Measurements from ENCODE around the gene WDR11.

The WDR11 gene, protein sequence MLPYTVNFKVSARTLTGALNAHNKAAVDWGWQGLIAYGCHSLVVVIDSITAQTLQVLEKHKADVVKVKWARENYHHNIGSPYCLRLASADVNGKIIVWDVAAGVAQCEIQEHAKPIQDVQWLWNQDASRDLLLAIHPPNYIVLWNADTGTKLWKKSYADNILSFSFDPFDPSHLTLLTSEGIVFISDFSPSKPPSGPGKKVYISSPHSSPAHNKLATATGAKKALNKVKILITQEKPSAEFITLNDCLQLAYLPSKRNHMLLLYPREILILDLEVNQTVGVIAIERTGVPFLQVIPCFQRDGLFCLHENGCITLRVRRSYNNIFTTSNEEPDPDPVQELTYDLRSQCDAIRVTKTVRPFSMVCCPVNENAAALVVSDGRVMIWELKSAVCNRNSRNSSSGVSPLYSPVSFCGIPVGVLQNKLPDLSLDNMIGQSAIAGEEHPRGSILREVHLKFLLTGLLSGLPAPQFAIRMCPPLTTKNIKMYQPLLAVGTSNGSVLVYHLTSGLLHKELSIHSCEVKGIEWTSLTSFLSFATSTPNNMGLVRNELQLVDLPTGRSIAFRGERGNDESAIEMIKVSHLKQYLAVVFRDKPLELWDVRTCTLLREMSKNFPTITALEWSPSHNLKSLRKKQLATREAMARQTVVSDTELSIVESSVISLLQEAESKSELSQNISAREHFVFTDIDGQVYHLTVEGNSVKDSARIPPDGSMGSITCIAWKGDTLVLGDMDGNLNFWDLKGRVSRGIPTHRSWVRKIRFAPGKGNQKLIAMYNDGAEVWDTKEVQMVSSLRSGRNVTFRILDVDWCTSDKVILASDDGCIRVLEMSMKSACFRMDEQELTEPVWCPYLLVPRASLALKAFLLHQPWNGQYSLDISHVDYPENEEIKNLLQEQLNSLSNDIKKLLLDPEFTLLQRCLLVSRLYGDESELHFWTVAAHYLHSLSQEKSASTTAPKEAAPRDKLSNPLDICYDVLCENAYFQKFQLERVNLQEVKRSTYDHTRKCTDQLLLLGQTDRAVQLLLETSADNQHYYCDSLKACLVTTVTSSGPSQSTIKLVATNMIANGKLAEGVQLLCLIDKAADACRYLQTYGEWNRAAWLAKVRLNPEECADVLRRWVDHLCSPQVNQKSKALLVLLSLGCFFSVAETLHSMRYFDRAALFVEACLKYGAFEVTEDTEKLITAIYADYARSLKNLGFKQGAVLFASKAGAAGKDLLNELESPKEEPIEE

DNA sequence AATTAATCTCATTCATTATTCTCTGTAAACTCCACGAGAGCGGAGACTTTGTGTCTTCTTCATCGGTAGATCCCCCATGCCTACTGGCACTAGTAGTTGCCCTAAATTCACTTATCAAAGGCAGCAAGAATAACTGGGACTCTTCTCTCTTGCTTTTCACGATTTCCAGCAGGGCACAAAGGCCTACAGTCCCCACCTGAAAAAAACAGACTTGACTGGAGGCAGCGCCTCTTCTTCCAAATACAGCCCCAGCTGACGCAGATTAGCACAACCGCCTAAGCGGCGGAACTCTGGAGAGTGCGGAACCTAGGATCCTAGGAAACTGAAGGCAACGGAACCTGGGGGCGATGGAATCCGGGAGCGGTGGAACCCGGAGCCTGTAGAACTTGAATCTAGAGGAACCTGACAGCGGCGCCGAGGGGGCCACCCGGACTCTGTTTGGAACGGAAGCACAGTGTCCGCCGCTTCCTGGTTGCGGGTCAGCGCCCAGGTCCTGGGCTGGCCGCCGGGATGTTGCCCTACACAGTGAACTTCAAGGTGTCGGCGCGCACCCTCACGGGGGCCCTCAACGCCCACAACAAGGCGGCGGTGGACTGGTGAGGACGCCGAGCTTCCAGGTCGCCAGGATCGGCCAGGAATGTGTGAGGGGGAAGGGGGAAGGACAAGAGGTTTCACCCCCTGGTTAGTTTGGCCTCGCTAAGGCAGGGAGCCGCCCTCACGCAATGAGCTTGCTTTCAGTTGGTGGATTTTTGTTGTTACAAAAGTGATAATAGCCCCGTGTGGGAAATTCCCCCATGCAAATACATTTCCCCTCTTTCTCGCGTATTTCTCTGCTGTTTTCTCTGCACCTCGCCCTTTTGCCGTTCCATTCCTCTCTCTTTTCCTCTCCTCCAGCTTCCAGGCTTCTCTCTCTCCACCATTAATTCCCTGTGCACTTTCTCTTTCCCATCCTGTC, at the start of gene WDR11:
WDR11 (plus strand) TSS at position 452 of the 955 bp plus-strand sequence; CDS start at position 511, 59 bp downstream.
- H4K20me1 ChIP-seq (ENCODE audit: insufficient read depth, low read length) = no peaks in the 10 kb centered on the region
- H3K4me1 ChIP-seq (ENCODE audit: low read length) = no peaks in the 10 kb centered on the region
- no peaks in the 10 kb centered on the region for H3K27me3 ChIP-seq (replicated peaks; ENCODE audit: insufficient read depth, low read length)
- H3K36me3 ChIP-seq (replicated peaks; ENCODE audit: insufficient read depth, low read length) = no peaks in the 10 kb centered on the region
- peak within 1 kb of the TSS; percentile 94 for H2AFZ ChIP-seq (ENCODE audit: low read length)
- no peaks in the 10 kb centered on the region for H3K9me2 ChIP-seq (replicated peaks; ENCODE audit: insufficient read depth, low read length)
- TF ChIP-seq EZH2phosphoT487 (IDR thresholded peaks at IDR 0.05; ENCODE audit: low read length) = no peak
- H3K79me2 ChIP-seq (ENCODE audit: low read length) = peaks cover 43% of the 10 kb centered on the region
- peak within 1 kb of the TSS; percentile 94 for H3K4me2 ChIP-seq (ENCODE audit: low read depth, low read length)
- peak within 1 kb of the TSS; percentile 92 for H3K27ac ChIP-seq (ENCODE audit: low read length)
- peaks cover 13% of the 10 kb centered on the region for H3F3A ChIP-seq (ENCODE audit: insufficient read depth, low read length)
- DNase-seq = peak; percentile 87
- H3K9me3 ChIP-seq (replicated peaks; ENCODE audit: insufficient read depth, low read length) = no peaks in the 10 kb centered on the region
- H3K9ac ChIP-seq (ENCODE audit: low read length) = peak within 1 kb of the TSS; percentile 86
- H3K4me3 ChIP-seq (ENCODE audit: low read length) = peak within 1 kb of the TSS; percentile 92

DNA sequence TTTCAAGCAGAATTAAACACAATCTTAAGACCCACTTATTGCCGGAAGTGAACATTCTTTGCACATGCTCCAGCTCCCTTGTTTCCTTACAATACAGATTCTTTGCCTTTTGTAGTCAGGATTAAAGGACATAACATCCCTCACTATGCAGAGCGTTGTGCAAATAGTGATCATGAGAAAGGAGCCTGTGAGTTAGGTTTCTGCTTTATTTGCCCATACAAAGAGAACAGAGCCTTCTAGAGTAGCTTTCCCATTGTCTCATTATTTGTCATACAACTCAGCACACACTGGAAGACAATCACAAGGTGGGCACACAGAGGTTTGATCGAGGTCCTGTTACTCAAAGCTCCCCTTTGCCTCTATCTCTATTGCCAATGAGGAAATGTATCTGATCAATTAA, 48.2 kb upstream of the WDR11 start:
- Histone ChIP-seq H2AFZ (ENCODE audit: low read length) (no peak overlapping the region), H3K36me3 (replicated peaks; ENCODE audit: insufficient read depth, low read length) (no peaks in the 10 kb centered on the region), H3K4me1 (ENCODE audit: low read length) (no peaks in the 10 kb centered on the region), H3K4me3 (ENCODE audit: low read length) (no peak overlapping the region), H3K27me3 (replicated peaks; ENCODE audit: insufficient read depth, low read length) (no peaks in the 10 kb centered on the region), H3K79me2 (ENCODE audit: low read length) (no peaks in the 10 kb centered on the region), H3K9me3 (replicated peaks; ENCODE audit: insufficient read depth, low read length) (no peaks in the 10 kb centered on the region), H3K9ac (ENCODE audit: low read length) (no peak overlapping the region), H3K27ac (ENCODE audit: low read length) (no peak overlapping the region), H4K20me1 (ENCODE audit: insufficient read depth, low read length) (no peaks in the 10 kb centered on the region), H3F3A (ENCODE audit: insufficient read depth, low read length) (no peaks in the 10 kb centered on the region), H3K4me2 (ENCODE audit: low read depth, low read length) (no peak overlapping the region), H3K9me2 (replicated peaks; ENCODE audit: insufficient read depth, low read length) (no peaks in the 10 kb centered on the region)
- DNase-seq = no peak
- TF ChIP-seq EZH2phosphoT487 (IDR thresholded peaks at IDR 0.05; ENCODE audit: low read length) = no peak
- TF ChIP-seq EZH2 (optimal IDR thresholded peaks at IDR 0.05; ENCODE audit: low read depth, low read length) = no peak
- TF ChIP-seq, protein P1, sequence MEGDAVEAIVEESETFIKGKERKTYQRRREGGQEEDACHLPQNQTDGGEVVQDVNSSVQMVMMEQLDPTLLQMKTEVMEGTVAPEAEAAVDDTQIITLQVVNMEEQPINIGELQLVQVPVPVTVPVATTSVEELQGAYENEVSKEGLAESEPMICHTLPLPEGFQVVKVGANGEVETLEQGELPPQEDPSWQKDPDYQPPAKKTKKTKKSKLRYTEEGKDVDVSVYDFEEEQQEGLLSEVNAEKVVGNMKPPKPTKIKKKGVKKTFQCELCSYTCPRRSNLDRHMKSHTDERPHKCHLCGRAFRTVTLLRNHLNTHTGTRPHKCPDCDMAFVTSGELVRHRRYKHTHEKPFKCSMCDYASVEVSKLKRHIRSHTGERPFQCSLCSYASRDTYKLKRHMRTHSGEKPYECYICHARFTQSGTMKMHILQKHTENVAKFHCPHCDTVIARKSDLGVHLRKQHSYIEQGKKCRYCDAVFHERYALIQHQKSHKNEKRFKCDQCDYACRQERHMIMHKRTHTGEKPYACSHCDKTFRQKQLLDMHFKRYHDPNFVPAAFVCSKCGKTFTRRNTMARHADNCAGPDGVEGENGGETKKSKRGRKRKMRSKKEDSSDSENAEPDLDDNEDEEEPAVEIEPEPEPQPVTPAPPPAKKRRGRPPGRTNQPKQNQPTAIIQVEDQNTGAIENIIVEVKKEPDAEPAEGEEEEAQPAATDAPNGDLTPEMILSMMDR (IDR thresholded peaks at IDR 0.05; ENCODE audit: low read length) = no peak

- Histone ChIP-seq H3K9ac (ENCODE audit: low read length) (no peak overlapping the region), H3K9me2 (replicated peaks; ENCODE audit: insufficient read depth, low read length) (no peaks in the 10 kb centered on the region), H4K20me1 (ENCODE audit: insufficient read depth, low read length) (no peaks in the 10 kb centered on the region), H3F3A (ENCODE audit: insufficient read depth, low read length) (no peaks in the 10 kb centered on the region), H3K79me2 (ENCODE audit: low read length) (no peaks in the 10 kb centered on the region), H2AFZ (ENCODE audit: low read length) (no peak overlapping the region), H3K9me3 (replicated peaks; ENCODE audit: insufficient read depth, low read length) (no peaks in the 10 kb centered on the region), H3K27me3 (replicated peaks; ENCODE audit: insufficient read depth, low read length) (no peaks in the 10 kb centered on the region), H3K4me3 (ENCODE audit: low read length) (no peak overlapping the region), H3K27ac (ENCODE audit: low read length) (no peak overlapping the region), H3K36me3 (replicated peaks; ENCODE audit: insufficient read depth, low read length) (no peaks in the 10 kb centered on the region), H3K4me2 (ENCODE audit: low read depth, low read length) (no peak overlapping the region), H3K4me1 (ENCODE audit: low read length) (no peaks in the 10 kb centered on the region)
- TF ChIP-seq, protein P1 (IDR thresholded peaks at IDR 0.05; ENCODE audit: low read length) = no peak
- TF ChIP-seq EZH2phosphoT487 (IDR thresholded peaks at IDR 0.05; ENCODE audit: low read length) = no peak
- TF ChIP-seq EZH2 (optimal IDR thresholded peaks at IDR 0.05; ENCODE audit: low read depth, low read length) = no peak
- no peak for DNase-seq
Observed at GRCh38 chr10:120803972-120804371, 47.2 kb upstream of the WDR11 start.

Data from MM.1S (cell line).